Thymus (tissue), 11 donors: ENCODE measurements around the gene MUC20. TPM values are rescaled to one million over a fixed set of nuclear protein-coding genes. Genes with fewer than 3 reads are reported as not detected.
"Not testable (repeated sequence)": the region's sequence is repeated elsewhere in the genome, so short reads cannot be mapped to it uniquely, and the experiment has no call there.

Source experiments
- DNase-seq, 9 donors: peaks; one replicate each; pipeline ENCODE4 v3.0.0-alpha.2; 2013; ENCODE audit warnings: low spot score in 9 of 9, low read depth in 6 of 9, missing footprints in 1 of 9
- H3K27ac ChIP-seq, 2 donors: one replicate each; pipeline ENCODE4 v1.5.1; 2013; ENCODE audit warnings: control low read depth in 1 of 2, low read depth in 1 of 2, low read length in 1 of 2, mild to moderate bottlenecking in 1 of 2, moderate library complexity in 1 of 2
- H3K27me3 ChIP-seq, 2 donors: one replicate each; pipeline ENCODE4 v1.5.1; 2013; ENCODE audit warnings: low read length in 1 of 2; ENCODE audit not compliant: control insufficient read depth in 2 of 2, insufficient read depth in 1 of 2
- H3K36me3 ChIP-seq, 2 donors: one replicate each; pipeline ENCODE4 v1.5.1; 2013; ENCODE audit warnings: low read length in 1 of 2, mild to moderate bottlenecking in 1 of 2, moderate library complexity in 1 of 2; ENCODE audit not compliant: control insufficient read depth in 2 of 2, insufficient read depth in 2 of 2
- H3K4me1 ChIP-seq, 2 donors: one replicate each; pipeline ENCODE4 v1.5.1; 2013; ENCODE audit warnings: low read length in 2 of 2; ENCODE audit not compliant: control insufficient read depth in 2 of 2, insufficient read depth in 2 of 2
- H3K4me3 ChIP-seq, 2 donors: one replicate each; pipeline ENCODE4 v1.5.1; 2013; ENCODE audit warnings: low read length in 2 of 2, control low read depth in 1 of 2, mild to moderate bottlenecking in 1 of 2
- H3K9me3 ChIP-seq, 2 donors: one replicate each; pipeline ENCODE4 v1.5.1; 2013; ENCODE audit warnings: low read length in 1 of 2, mild to moderate bottlenecking in 1 of 2; ENCODE audit not compliant: control insufficient read depth in 2 of 2, insufficient read depth in 1 of 2
- WGBS: extraction: QIAGEN DNeasy Blood & Tissue Kit; methylation state at CpG from one replicate; pipeline ENCODE4 v1.1.7; 2013; 5-methylcytosine and 5-hydroxymethylcytosine counted together
- polyA plus RNA-seq: library from polyadenylated mRNA; stranded (reverse); fragments of 200-250 nt; gene quantifications from one replicate; pipeline ENCODE4 v1.2.3, GENCODE V29; 2013
- total RNA-seq: library from RNA; stranded (reverse); fragments of 120-200 nt; gene quantifications from one replicate; pipeline ENCODE4 v1.2.4, GENCODE V29; 2013
- donor health status: healthy.

Gene MUC20
- total and polyA plus RNA-seq, 2 donors = 1.2 to 5.7 TPM

GRCh38 chr3:195708061-195708460 is 12.7 kb upstream of the MUC20 start:
- peaks cover 0 to 4% of the 10 kb centered on the region in 2 donors for H3K9me3 ChIP-seq
- WGBS = 83% methylated on average over 6 of the region's 6 CpGs
- H3K4me1 ChIP-seq = no peaks in the 10 kb centered on the region
- no peak for DNase-seq
- no peaks in the 10 kb centered on the region for H3K27me3 ChIP-seq
- no peak overlapping the region for H3K4me3 ChIP-seq
- no peak overlapping the region for H3K27ac ChIP-seq
- no peaks in the 10 kb centered on the region for H3K36me3 ChIP-seq

DNA sequence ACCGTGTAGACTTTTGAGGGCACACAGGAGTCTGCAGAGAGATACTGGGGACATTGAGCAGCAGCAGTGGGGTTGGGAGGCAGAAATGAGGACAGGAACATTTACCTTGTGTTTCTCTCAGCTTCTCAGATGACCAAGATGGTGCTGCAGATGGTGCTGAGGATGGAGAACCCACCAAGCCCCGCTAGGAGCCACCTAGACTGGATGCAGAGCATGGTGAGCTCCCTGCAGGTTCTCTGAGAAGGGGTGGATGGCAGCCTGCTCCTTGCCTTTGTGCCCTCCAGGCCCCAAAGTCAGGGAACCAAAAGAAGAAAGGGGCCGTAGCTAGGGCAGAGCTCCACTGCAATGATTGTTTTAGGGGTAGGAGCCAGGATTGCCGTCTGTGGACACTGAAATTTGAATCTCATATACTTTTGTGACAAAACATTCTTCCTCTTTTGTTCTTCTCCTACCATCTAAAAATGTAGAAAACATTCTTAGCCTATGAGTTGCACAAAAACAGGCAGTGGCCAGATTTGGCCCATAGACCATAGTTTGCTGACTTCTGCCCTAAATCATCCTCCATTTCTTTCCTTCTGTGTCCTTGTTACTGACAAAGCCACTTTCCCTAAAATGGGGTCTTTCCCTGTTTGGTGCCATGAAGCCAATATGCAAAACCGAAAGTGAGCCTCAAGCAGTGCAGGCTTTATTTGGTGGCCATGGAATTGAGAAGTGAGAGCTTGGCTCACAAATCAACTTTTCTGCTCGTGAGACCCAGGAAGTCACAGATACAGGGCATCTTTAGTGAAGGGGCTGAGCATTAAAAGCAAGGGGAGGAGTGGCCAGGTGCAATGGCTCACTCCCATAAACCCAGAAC is 11.9 kb upstream of the MUC20 start:
- WGBS = 90% methylated on average over 6 of the region's 6 CpGs
- DNase-seq = no peak
- no peaks in the 10 kb centered on the region for H3K36me3 ChIP-seq
- H3K4me1 ChIP-seq = no peaks in the 10 kb centered on the region
- no peaks in the 10 kb centered on the region for H3K27me3 ChIP-seq
- H3K4me3 ChIP-seq = no peak overlapping the region
- no peak overlapping the region for H3K27ac ChIP-seq
- peaks cover 0 to 6% of the 10 kb centered on the region in 2 donors for H3K9me3 ChIP-seq

GRCh38 chr3:195709676-195710085 is 11.1 kb upstream of the MUC20 start:
- WGBS = 97% methylated on average over 6 of the region's 6 CpGs
- no peak overlapping the region for H3K4me3 ChIP-seq

DNA sequence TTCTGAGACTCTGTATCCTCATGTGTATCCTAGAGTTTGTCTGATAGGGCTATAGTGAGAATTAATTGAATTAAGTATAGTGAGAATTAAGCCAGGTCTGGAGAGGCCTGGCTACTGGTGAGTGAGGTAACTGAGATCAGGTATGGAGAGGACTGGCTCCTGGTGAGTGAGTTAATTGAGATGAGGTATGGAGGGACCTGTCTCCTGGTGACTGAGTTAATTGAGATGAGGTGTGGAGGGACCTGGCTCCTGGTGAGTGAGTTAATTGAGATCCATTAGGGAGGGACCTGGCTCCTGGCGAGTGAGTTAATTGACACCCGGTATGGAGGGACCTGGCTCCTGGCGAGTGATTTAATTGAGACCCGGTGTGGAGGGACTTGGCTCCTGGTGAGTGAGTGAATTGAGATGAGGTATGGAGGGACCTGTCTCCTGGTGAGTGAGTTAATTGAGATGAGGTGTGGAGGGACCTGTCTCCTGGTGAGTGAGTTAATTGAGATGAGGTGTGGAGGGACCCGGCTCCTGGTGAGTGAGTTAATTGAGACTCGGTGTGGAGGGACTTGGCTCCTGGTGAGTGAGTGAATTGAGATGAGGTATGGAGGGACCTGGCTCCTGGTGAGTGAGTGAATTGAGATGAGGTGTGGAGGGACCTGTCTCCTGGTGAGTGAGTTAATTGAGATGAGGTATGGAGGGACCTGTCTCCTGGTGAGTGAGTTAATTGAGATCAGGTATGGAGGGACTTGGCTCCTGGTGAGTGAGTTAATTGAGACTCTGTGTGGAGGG is 10.5 kb upstream of the MUC20 start:
- 66% methylated on average over 6 of the region's 6 CpGs for WGBS
- not testable (repeated sequence) for H3K27ac ChIP-seq, H3K4me3 ChIP-seq, DNase-seq, H3K9me3 ChIP-seq, H3K27me3 ChIP-seq, H3K36me3 ChIP-seq, H3K4me1 ChIP-seq

More at GRCh38 chr3:195709676-195710085, 11.1 kb upstream of the MUC20 start:
- no peak overlapping the region for H3K27ac ChIP-seq
- no peaks in the 10 kb centered on the region for H3K4me1 ChIP-seq
- peaks cover 0 to 6% of the 10 kb centered on the region in 2 donors for H3K9me3 ChIP-seq
- no peaks in the 10 kb centered on the region for H3K36me3 ChIP-seq
- H3K27me3 ChIP-seq = no peaks in the 10 kb centered on the region
- DNase-seq = no peak

DNA sequence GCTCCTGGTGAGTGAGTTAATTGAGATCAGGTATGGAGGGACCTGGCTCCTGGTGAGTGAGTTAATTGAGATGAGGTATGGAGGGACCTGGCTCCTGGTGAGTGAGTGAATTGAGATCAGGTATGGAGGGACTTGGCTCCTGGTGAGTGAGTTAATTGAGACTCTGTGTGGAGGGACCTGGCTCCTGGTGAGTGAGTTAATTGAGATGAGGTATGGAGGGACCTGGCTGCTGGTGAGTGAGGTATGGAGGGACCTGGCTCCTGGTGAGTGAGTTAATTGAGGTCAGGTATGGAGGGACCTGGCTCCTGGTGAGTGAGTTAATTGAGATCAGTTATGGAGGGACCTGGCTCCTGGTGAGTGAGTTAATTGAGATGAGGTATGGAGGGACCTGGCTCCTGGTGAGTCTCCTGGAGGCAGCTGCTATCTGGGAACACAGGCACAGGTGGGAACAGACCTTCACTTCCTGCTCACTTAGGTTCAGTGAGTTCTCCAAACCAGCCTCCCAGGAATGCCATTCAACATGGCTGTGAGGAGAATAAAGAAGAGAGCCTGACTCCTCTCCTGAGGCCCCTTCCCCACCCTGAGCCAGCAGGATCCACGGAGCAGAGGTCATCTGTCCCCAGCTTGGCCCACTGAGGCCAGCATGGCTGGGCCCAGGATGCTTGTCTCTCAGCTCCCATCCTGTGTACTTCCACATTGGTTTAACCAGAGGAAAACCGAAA is 9.5 kb upstream of the MUC20 start:
- peaks cover 0 to 14% of the 10 kb centered on the region in 2 donors for H3K9me3 ChIP-seq
- not testable (repeated sequence) for H3K36me3 ChIP-seq, H3K27ac ChIP-seq, H3K4me3 ChIP-seq, DNase-seq, H3K4me1 ChIP-seq, H3K27me3 ChIP-seq
- WGBS = 66% methylated on average over 2 of the region's 2 CpGs

DNA sequence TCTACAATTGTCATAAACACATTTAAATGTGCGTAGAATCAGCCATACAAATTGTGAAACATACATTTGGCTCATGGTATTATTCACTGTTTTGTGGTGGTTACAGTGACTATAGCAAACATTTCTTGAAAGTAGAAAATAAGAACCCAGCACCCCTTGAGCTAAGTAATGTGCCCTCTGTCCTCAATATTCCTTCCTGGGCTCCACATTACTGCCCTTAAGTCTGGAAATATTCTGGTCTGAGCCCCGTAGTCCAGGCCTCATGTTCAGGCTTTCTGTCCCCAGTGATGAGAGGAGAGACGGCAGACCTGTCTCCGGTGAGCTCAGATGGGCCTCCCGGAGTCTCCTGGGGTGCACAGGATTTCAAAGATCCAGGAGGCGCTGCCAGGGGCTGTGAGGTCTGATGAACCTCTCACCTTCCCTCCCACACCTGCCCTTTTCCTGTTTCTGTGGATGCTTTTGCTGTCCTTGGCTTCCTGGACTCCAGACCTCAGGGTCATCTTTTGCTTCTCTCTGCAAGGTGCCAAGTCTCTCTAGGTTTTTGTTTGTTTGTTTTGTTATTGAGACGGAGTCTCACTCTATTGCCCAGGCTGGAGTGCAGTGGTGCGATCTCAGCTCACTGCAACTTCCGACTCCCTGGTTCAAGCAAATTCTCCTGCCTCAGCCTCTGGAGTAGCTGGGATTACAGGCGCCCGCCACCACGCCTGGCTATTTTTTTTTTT is 8.8 kb upstream of the MUC20 start:
- Histone ChIP-seq H3K4me1 (no peaks in the 10 kb centered on the region), H3K27me3 (no peaks in the 10 kb centered on the region), H3K9me3 (peaks cover 2 to 21% of the 10 kb centered on the region in 2 donors), H3K27ac (no peak overlapping the region), H3K36me3 (no peaks in the 10 kb centered on the region), H3K4me3 (no peak overlapping the region)
- WGBS = 89% methylated on average over 12 of the region's 12 CpGs
- peak in 1 of 9 donors; percentile 24 for DNase-seq

DNA sequence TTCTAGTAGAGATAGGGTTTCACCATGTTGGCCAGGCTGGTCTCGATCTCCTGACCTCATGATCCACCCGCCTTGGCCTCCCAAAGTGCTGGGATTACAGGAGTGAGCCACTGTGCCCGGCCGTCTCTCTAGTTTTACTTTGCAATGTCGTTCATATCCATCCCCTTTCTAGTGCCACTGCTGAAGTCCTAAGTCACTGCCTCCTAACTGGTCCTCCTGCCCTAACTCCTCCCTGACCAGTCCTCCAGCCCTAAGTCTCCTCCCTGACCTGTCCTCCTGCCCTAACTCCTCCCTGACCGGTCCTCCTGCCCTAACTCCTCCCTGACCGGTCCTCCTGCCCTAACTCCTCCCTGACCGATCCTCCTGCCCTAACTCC is 8.3 kb upstream of the MUC20 start:
- not testable (repeated sequence) for H3K4me1 ChIP-seq, H3K36me3 ChIP-seq, H3K4me3 ChIP-seq, H3K27me3 ChIP-seq, H3K27ac ChIP-seq
- WGBS = 78% methylated on average over 8 of the region's 8 CpGs
- H3K9me3 ChIP-seq = peaks cover 4 to 24% of the 10 kb centered on the region in 2 donors
- peak in 2 of 9 donors; percentile 36 for DNase-seq

DNA sequence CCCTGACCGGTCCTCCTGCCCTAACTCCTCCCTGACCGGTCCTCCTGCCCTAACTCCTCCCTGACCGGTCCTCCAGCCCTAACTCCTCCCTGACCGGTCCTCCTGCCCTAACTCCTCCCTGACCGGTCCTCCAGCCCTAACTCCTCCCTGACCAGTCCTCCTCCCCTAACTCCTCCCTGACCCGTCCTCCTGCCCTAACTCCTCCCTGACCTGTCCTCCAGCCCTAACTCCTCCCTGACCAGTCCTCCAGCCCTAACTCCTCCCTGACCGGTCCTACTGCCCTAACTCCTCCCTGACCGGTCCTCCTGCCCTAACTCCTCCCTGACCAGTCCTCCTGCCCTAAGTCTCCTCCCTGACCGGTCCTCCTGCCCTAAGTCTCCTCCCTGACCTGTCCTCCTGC is 7.6 kb upstream of the MUC20 start:
- peaks cover 4 to 25% of the 10 kb centered on the region in 2 donors for H3K9me3 ChIP-seq
- H3K4me1 ChIP-seq, H3K4me3 ChIP-seq, H3K27ac ChIP-seq, H3K27me3 ChIP-seq, H3K36me3 ChIP-seq: not testable (repeated sequence)
- DNase-seq = peak in 3 of 9 donors; percentile 40 to 59 (median 54)
- 35% methylated on average over 8 of the region's 9 CpGs for WGBS
